ENCODE measurements around the gene MAP3K4.

DNA sequence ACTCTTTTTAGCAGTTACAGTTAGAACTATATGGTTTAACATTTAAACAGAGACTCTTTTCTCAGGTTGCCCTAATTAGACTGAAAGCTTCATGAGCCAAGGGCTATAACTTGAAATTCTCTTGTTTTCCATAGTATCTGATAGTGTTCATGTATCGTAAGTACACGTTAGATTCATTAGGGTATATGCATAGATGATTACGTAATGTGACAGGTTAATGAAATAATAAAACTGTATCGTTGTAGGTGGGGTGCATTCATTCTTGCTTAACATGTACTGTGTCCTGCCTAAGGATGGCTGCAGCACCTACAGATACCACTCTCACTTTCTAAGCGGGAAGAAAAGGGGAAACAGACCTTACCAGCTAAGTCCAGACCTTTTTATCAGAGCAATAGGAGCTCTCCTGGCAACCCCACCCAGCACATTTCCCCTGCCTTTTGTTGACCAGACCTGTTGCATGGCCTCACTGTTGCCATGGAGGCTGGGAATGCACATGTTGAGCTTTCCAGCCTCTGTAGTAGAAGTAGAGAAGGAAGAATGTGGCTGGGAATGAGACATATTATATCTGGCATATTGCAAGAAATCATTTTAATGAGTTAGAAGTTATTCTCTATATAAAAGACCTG lies 83.0 kb downstream of the MAP3K4 start:
- TF ChIP-seq POLR2A (IDR thresholded peaks at IDR 0.05) = no peak
- TF ChIP-seq, protein P1, sequence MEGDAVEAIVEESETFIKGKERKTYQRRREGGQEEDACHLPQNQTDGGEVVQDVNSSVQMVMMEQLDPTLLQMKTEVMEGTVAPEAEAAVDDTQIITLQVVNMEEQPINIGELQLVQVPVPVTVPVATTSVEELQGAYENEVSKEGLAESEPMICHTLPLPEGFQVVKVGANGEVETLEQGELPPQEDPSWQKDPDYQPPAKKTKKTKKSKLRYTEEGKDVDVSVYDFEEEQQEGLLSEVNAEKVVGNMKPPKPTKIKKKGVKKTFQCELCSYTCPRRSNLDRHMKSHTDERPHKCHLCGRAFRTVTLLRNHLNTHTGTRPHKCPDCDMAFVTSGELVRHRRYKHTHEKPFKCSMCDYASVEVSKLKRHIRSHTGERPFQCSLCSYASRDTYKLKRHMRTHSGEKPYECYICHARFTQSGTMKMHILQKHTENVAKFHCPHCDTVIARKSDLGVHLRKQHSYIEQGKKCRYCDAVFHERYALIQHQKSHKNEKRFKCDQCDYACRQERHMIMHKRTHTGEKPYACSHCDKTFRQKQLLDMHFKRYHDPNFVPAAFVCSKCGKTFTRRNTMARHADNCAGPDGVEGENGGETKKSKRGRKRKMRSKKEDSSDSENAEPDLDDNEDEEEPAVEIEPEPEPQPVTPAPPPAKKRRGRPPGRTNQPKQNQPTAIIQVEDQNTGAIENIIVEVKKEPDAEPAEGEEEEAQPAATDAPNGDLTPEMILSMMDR (IDR thresholded peaks at IDR 0.05) = no peak

Measured in ovary (tissue), 3 donors.